Renal cortical epithelial cell (primary cell): Measurements from ENCODE around the gene LEFTY2. TPM values are rescaled to one million over a fixed set of nuclear protein-coding genes. Genes with fewer than 3 reads are reported as not detected.
"Not testable (repeated sequence)": the region's sequence is repeated elsewhere in the genome, so short reads cannot be mapped to it uniquely, and the experiment has no call there.

Experiments
- DNase-seq: peaks from one replicate; pipeline ENCODE4 v3.0.0-alpha.2; 2011; ENCODE audit warnings: low read depth
- total RNA-seq: library from RNA; depleted of rRNA; stranded (reverse); fragments of >200 nt; gene quantifications from 2 replicates; pipeline ENCODE4 v1.2.3, GENCODE V29; 2014

The LEFTY2 gene
- not detected in 2 replicates for total RNA-seq

GRCh38 chr1:225941187-225941941 is at the start of gene LEFTY2:
Gene LEFTY2 (minus strand): TSS chr1:225941220. CDS start chr1:225941140, 80 bp downstream.
- no peak for DNase-seq

- peak; percentile 64 for DNase-seq
These were observed 46.7 kb upstream of the LEFTY2 start for GRCh38 chr1:225987491-225988316.

GRCh38 chr1:225981714-225982113 is 40.7 kb upstream of the LEFTY2 start:
- DNase-seq, result no peak

GRCh38 chr1:225980005-225980836 is 39.2 kb upstream of the LEFTY2 start:
- no peak for DNase-seq

GRCh38 chr1:225979421-225979820 is 38.4 kb upstream of the LEFTY2 start:
- DNase-seq, result no peak

- DNase-seq, result no peak
These were observed 37.1 kb upstream of the LEFTY2 start for GRCh38 chr1:225977937-225978748.

GRCh38 chr1:225975146-225975545 is 34.1 kb upstream of the LEFTY2 start:
- DNase-seq, result not testable (repeated sequence)

- no peak for DNase-seq
These were observed 33.4 kb upstream of the LEFTY2 start for GRCh38 chr1:225974454-225974853.

GRCh38 chr1:225973158-225973557 is 32.1 kb upstream of the LEFTY2 start:
- peak; percentile 61 for DNase-seq

- DNase-seq, result no peak
These were observed 31.5 kb upstream of the LEFTY2 start for GRCh38 chr1:225972344-225973152.

- DNase-seq, result not testable (repeated sequence)
These were observed 29.7 kb upstream of the LEFTY2 start for GRCh38 chr1:225970592-225971157.

- not testable (repeated sequence) for DNase-seq
These were observed 28.7 kb upstream of the LEFTY2 start for GRCh38 chr1:225969751-225970150.

GRCh38 chr1:225965231-225965630 is 24.2 kb upstream of the LEFTY2 start:
- no peak for DNase-seq

- peak; percentile 50 for DNase-seq
These were observed 22.9 kb upstream of the LEFTY2 start for GRCh38 chr1:225963735-225964530.

- DNase-seq, result no peak
These were observed 21.5 kb upstream of the LEFTY2 start for GRCh38 chr1:225962440-225962975.

GRCh38 chr1:225961659-225962439 is 20.8 kb upstream of the LEFTY2 start:
- DNase-seq, result no peak

- DNase-seq, result no peak
These were observed 17.0 kb upstream of the LEFTY2 start for GRCh38 chr1:225958041-225958440.

- no peak for DNase-seq
These were observed 13.7 kb upstream of the LEFTY2 start for GRCh38 chr1:225954753-225955152.
